Amniotic stem cell (primary cell): ENCODE data around the gene MICAL2.

ENCODE experiments used
- DNase-seq: peaks from one replicate; lab custom pipeline; 2025; lab: John Stamatoyannopoulos, UW

Gene MICAL2, protein sequence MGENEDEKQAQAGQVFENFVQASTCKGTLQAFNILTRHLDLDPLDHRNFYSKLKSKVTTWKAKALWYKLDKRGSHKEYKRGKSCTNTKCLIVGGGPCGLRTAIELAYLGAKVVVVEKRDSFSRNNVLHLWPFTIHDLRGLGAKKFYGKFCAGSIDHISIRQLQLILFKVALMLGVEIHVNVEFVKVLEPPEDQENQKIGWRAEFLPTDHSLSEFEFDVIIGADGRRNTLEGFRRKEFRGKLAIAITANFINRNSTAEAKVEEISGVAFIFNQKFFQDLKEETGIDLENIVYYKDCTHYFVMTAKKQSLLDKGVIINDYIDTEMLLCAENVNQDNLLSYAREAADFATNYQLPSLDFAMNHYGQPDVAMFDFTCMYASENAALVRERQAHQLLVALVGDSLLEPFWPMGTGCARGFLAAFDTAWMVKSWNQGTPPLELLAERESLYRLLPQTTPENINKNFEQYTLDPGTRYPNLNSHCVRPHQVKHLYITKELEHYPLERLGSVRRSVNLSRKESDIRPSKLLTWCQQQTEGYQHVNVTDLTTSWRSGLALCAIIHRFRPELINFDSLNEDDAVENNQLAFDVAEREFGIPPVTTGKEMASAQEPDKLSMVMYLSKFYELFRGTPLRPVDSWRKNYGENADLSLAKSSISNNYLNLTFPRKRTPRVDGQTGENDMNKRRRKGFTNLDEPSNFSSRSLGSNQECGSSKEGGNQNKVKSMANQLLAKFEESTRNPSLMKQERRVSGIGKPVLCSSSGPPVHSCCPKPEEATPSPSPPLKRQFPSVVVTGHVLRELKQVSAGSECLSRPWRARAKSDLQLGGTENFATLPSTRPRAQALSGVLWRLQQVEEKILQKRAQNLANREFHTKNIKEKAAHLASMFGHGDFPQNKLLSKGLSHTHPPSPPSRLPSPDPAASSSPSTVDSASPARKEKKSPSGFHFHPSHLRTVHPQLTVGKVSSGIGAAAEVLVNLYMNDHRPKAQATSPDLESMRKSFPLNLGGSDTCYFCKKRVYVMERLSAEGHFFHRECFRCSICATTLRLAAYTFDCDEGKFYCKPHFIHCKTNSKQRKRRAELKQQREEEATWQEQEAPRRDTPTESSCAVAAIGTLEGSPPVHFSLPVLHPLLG

DNA sequence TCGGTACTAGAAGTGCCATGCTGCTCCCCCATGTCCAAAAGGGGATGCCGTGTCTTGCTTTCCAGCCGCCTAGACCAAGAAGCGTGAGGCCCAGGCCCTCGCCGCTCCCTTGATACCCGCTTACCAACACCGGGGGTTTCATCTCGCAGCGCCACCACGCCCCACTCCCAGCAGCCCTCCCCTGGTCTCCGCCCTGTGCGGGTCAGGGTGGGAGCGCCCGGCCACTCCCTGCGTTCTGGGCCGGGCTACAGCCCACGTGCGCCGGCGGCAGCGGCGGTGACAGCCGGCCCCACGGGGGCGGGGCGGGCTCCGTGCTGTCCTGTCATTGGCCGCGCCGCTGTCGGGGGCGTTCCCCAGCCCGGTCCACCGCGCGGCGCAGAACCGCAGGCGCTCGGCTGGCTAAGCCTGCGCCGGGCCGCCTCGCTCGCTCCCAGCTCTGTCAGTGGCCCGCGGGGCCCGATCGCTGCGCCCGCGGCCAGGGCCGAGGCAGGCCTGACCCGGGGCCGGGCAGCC, at the start of gene MICAL2:
MICAL2 (plus strand) TSS at position 390 of the 513 bp plus-strand sequence. CDS start 51,566 bp downstream, outside the sequence.
- DNase-seq = peak; percentile 83

GRCh38 chr11:12061851-12062560, 48.4 kb upstream of the MICAL2 start:
- DNase-seq = no peak

GRCh38 chr11:12063251-12063650, 47.1 kb upstream of the MICAL2 start:
- DNase-seq = no peak

GRCh38 chr11:12064136-12064953, 46.0 kb upstream of the MICAL2 start:
- DNase-seq = no peak

GRCh38 chr11:12064954-12065280, 45.5 kb upstream of the MICAL2 start:
- no peak for DNase-seq

GRCh38 chr11:12066056-12066798, 44.2 kb upstream of the MICAL2 start:
- peak; percentile 84 for DNase-seq

DNA sequence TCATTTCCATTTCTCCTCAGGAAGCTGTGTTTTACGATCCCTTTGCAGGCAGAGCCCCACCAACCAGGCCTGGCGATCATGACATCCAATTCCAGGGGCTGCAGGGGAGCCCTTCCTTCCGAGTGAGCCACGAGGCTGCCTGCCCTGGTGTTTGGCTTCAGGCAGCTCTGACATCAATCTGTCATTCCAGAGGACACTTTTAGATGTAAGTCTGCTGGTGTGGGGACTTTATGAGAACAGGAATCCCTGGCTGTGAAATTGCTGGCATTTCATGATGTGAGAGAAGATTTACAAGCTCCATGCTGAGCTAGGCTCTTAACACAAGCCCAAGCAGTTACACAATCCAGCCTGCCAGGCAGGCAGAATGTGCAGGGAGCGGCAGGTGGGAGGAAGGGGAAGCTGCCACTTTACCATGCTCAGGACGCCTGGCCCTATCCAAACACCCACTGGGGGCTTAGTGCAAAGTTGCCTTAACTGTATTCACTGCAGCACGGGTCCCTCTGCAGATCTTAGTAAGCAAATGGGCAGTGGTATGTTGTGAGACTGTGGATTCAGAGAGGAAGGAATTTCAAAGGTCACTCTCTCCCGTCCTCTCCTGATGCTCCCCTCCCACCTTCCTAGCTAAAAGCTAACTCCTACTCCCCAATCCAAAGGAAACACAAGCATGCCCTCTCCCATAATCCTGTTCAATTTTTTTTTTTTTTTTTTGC, 43.4 kb upstream of the MICAL2 start:
- DNase-seq = no peak

DNA sequence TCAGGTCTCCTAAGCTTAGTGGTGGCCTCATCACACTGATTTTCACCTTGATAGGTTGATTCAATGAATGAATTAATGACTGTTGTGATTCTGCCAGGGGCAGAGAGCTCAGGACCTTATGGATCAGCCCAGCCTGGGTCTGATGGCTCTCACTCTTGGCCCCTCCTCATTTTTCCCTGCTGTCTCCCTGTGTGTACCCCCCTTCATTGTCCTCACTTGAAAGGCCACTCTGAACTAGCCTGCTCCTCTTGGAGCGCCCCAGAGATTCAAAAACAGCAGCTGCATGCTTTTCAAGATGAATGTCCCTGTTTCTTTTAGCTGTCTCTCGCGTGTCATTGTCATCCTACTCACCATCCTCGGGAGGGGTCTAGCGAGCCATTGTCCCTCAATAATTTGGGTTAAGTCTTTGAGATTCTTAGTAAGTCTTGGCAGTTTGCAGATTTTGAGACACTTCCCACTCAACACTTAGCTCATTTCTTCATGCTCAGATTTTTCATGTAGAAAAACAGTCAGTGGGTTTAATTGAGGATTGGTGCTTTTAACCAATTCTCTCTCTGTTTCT, 42.5 kb upstream of the MICAL2 start:
- no peak for DNase-seq

DNA sequence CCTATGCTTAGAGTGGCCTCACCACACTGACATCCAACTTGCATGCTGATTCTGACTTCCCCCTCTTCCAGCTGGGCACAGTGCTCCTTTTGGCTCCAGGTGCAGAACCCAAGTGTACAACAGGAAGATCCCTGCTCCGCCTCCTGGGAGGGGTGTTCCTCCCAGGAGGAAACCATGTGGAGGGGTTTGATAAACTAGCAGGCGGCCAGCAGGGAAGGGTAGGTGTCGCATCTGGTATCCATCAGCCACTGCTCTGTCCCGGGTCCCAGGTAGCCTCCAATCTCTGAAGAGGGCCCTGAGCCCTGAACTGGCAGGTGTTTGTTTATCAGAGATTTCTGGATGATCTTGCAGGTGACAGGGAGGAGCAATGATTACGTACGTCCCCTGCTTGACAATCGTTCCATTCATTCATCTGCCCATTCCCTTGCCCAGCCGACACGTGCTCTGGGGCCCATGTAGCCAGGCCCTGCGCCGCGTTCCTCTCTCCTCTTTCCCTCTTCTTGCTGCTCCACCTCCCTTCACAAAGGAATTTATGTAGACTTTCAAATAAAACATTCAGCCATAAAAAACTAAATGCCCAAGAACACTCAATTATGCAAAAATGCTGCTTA, 41.2 kb upstream of the MICAL2 start:
- no peak for DNase-seq

DNA sequence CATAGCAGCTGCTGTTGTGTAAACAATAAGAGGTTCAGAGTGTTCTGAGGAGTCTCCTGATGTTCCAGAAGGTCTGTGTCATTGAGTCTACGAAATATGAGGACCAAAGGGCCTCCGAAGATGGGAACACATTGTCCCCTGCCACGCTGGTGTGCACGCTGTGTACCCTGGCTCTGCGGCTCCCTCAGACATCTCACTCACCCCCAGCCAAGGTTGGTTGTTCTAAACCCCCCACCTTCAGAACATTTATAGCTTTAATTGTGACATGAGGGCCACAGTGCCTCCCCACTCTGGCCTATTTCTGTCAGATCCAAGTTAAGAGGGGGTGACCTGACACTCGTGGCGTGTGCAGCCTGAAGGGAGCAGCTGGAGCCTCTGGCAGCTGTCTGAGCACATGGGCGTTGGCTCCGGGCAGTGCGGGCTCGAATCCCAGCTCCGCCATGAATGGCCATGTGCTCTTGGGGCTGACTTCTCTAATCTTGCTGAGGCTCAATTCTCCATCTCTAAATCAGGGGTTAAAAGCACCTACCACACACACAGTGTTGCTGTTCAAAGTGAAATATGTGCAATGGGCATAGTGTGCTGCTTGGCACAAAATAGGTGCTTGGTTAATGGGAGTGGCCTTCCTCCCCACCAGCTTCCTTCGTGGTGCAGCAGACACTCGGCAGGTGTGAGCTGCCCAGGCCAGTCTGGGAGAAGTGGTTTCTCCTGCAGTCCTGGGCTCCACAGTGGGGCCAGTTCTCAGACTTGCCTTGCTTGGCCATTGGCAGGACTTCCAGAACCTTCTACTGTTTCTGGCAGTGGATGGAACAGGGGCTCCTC, 39.7 kb upstream of the MICAL2 start:
- DNase-seq = no peak

DNA sequence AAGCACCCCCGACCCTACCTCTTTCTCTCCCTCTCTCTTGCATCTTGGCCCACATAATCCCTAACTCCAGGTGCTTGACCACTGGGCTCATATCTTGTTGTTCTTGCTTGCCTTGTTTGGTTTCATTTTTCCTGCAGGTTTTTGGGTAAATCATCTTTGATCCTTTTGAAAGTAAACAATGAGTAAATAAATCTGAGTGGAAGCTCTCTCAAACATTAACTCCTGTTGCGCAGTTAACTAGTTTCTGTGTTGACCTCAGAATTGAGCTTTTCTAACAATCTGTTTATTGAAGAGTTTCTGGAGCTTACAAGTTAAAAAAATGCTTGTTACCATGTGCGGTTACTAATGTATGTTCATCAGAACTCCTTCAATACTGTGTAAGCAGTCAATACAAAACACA, 38.8 kb upstream of the MICAL2 start:
- no peak for DNase-seq

GRCh38 chr11:12073436-12073835, 37.0 kb upstream of the MICAL2 start:
- no peak for DNase-seq

DNA sequence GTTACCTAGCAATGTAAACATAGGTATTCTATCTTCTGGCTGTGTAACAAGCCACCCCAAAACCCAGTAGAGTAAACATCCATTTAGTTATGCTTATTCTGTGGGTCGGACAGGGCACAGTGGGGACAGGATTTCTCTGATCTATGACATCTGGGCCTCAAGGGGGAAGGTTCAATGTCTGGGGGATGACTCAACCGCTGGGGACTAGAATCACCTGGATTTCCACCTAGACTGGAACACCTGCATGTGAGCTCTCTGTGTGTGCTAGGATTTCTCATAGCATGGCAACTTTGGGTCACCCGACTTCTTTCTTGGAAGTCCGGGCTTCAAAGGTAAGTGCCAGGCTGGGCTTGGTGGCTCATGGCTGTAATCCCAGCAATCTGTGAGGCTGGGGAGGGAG, 36.5 kb upstream of the MICAL2 start:
- DNase-seq = no peak

GRCh38 chr11:12074529-12075195, 35.7 kb upstream of the MICAL2 start:
- no peak for DNase-seq

- no peak for DNase-seq
Observed at GRCh38 chr11:12075291-12075690, 35.1 kb upstream of the MICAL2 start.

DNA sequence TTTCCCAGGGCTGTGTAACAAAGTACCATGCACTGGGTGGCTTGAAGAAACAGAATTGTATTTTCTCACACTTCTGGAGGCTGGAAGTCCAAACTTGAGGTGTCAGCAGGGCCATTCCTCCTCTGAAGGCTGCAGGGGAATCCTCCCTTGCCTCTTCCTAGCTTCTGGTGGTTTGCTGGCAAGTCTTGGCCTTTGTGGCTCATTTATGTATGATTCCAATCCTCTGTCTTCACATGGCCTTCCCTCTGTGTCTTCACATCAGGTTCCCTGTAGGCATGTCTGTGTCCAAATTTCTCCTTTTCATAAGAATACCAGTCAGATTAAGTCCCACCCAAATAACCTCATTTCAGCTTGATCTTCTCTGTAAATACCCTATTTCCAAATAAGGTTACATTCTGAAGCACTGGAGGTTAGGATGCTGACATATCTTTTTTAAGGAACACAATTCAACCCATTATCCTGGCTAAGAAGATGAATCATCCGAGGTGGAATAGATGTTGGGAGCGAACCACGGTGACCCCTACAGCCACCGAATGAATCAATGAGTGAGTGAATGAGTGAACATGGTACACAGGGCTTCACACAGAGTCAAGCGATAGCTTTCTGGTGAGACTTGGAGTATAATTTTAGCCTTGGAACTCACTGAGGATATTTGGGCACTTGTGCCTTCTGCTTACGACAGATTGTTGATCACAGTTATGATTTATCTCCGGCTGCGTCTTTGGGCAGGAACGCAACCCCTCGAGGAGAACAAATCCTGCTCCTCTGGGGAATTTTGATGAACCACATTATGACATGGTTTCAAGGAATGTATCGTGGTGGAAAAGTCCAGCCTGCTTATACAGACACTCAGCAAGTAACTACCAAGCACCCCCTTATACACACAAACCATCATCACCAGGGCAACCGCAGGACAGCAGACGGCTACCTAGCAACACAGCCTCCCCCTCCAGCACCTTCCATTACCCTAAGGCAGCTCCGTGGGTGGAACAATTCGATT, 34.3 kb upstream of the MICAL2 start:
- DNase-seq = peak; percentile 97
